K562 (cell line): ENCODE results near the gene WDR27. TPM values are rescaled to one million over a fixed set of nuclear protein-coding genes. Genes with fewer than 3 reads are reported as not detected.

Experiments used
- ATAC-seq: fragments of 200-7000 bp; cut with Tn5 transposase; 3 replicates; pipeline ENCODE4 v1.9.1; 2020; ENCODE audit warnings: moderate library complexity
- BruUV-seq: library from RNA; stranded (reverse); fragments of 400-500 nt; replicated peaks from 2 replicates; lab custom pipeline; 2021; lab: Mats Ljungman, UMichigan
- CTCF ChIA-PET: fragments of 300-600 bp; formaldehyde crosslinking; extraction: SDS; loops from one replicate; lab custom pipeline; 2021; ENCODE audit warnings: low intra/inter-chr PET ratio; lab: Yijun Ruan, JAX
- POLR2A ChIA-PET: fragments of 300-600, 350-650 bp; sonication (Branson Sonifier 250); formaldehyde crosslinking; extraction: SDS; loops from one replicate; lab custom pipeline; 2021; ENCODE audit warnings: antibody characterized with exemption, inconsistent platforms; lab: Yijun Ruan, JAX
- DNase-seq, 4 experiments: peaks; one replicate each; pipeline versions ENCODE4 v3.0.0 to v3.0.0-alpha.2; 2011 to 2018; ENCODE audit warnings: low spot score in 3 of 4, mixed read lengths in 3 of 4; ENCODE audit errors: extremely low read depth in 1 of 4
- FAIRE-seq: peaks from 2 replicates; lab custom pipeline; 2011; peaks lifted over from hg19 to GRCh38; lab: Jason Lieb, UNC
- H2AFZ ChIP-seq: 2 replicates; pipeline ENCODE4 v1.6.0; 2011; ENCODE audit warnings: low read depth, low read length, control low read depth, inconsistent platforms
- H3K27ac ChIP-seq: fragments of 200-600 bp; 3 replicates; pipeline ENCODE4 v1.8.0; 2011; ENCODE audit warnings: low read depth, mild to moderate bottlenecking, control low read depth, inconsistent platforms, low read length, moderate library complexity, mixed read lengths; ENCODE audit errors: extremely low read depth
- H3K27me3 ChIP-seq, 2 experiments: fragments of 300-600 bp in 1 of 2; 2 replicates in 1 of 2; 3 replicates in 1 of 2; pipeline versions ENCODE4 v1.6.0 to v1.8.0; 2011; ENCODE audit warnings: inconsistent platforms in 2 of 2, low read length in 2 of 2, mild to moderate bottlenecking in 1 of 2, mixed read lengths in 1 of 2, moderate library complexity in 1 of 2; ENCODE audit not compliant: control insufficient read depth in 2 of 2, insufficient read depth in 2 of 2
- H3K36me3 ChIP-seq: fragments of 300-600 bp; 3 replicates; pipeline ENCODE4 v1.8.0; 2011; ENCODE audit warnings: mild to moderate bottlenecking, low read length, inconsistent platforms; ENCODE audit not compliant: control insufficient read depth, insufficient read depth
- H3K4me1 ChIP-seq, 2 experiments: fragments of 200-600 bp in 1 of 2; replicated peaks in 1 of 2; 2 replicates in 1 of 2; 3 replicates in 1 of 2; pipeline versions ENCODE4 v1.5.1 to v1.8.0; 2011; ENCODE audit warnings: inconsistent platforms in 2 of 2, low read length in 2 of 2, mild to moderate bottlenecking in 1 of 2, mixed read lengths in 1 of 2, moderate library complexity in 1 of 2; ENCODE audit not compliant: control insufficient read depth in 2 of 2, insufficient read depth in 2 of 2
- H3K4me2 ChIP-seq: 2 replicates; pipeline ENCODE4 v1.6.1; 2011; ENCODE audit warnings: low read length, control low read depth, inconsistent platforms, mixed read lengths; ENCODE audit not compliant: insufficient read depth
- H3K4me3 ChIP-seq: fragments of 200-600 bp; sonication (generic), shearing (Covaris generic); 2 replicates; pipeline ENCODE4 v1.5.1; 2016; ENCODE audit warnings: control low read depth, inconsistent platforms
- H3K79me2 ChIP-seq: fragments of 200-600 bp; 3 replicates; pipeline ENCODE4 v1.8.0; 2011; ENCODE audit warnings: low read length, inconsistent platforms; ENCODE audit not compliant: control insufficient read depth, insufficient read depth
- H3K9ac ChIP-seq, 2 experiments: 2 replicates each; pipeline versions ENCODE4 v1.6.0 to v1.6.1; 2011; ENCODE audit warnings: low read depth in 2 of 2, low read length in 2 of 2, control low read depth in 1 of 2, inconsistent platforms in 1 of 2, mild to moderate bottlenecking in 1 of 2, mixed read lengths in 1 of 2; ENCODE audit not compliant: insufficient read depth in 1 of 2
- H3K9me1 ChIP-seq: one replicate; pipeline ENCODE4 v1.6.0; 2011; ENCODE audit warnings: inconsistent platforms, mild to moderate bottlenecking, low read length, moderate library complexity; ENCODE audit not compliant: control insufficient read depth, insufficient read depth
- H3K9me3 ChIP-seq: replicated peaks from 2 replicates; pipeline ENCODE4 v1.5.1; 2011; ENCODE audit warnings: low read depth, low read length, inconsistent platforms; ENCODE audit not compliant: control insufficient read depth, insufficient read depth
- H4K20me1 ChIP-seq: replicated peaks from 2 replicates; pipeline ENCODE4 v1.6.1; 2011; ENCODE audit warnings: low read length, inconsistent platforms, mixed read lengths; ENCODE audit not compliant: control insufficient read depth, insufficient read depth
- ARNT ChIP-seq, 2 experiments: fragments of 450-650 bp; IDR thresholded peaks; 2 replicates each; pipeline ENCODE4 v1.6.1; 2016; ENCODE audit warnings: mild to moderate bottlenecking in 1 of 2
- CBX1 ChIP-seq: sonication (generic); IDR thresholded peaks from 2 replicates; pipeline ENCODE4 v1.6.1; 2016; ENCODE audit warnings: antibody characterized with exemption, low read depth, mild to moderate bottlenecking
- FOXK1 ChIP-seq: sonication (generic); formaldehyde crosslinking; IDR thresholded peaks from 2 replicates; pipeline ENCODE4 v1.8.0; 2022; ENCODE audit warnings: missing genetic modification reagents, mild to moderate bottlenecking, borderline replicate concordance
- MED1 ChIP-seq: sonication (generic); formaldehyde crosslinking; IDR thresholded peaks from 2 replicates; pipeline ENCODE4 v1.8.1; 2023; ENCODE audit warnings: missing genetic modification reagents, borderline replicate concordance
- MTF1 ChIP-seq: fragments of 250-450 bp; sonication (Bioruptor Pico); IDR thresholded peaks from 2 replicates; pipeline ENCODE4 v1.9.0; 2021; ENCODE audit warnings: moderate library complexity, mild to moderate bottlenecking, inconsistent platforms, borderline replicate concordance
- NFRKB ChIP-seq: fragments of 450-650 bp; IDR thresholded peaks from 2 replicates; pipeline ENCODE4 v1.6.1; 2016; ENCODE audit warnings: low read depth
- NR2C1 ChIP-seq, 2 experiments: fragments of 450-650 bp; IDR thresholded peaks; 2 replicates each; pipeline ENCODE4 v1.6.1; 2017; ENCODE audit warnings: mild to moderate bottlenecking in 2 of 2, antibody characterized with exemption in 1 of 2, inconsistent platforms in 1 of 2, missing compliant biosample characterization in 1 of 2, missing genetic modification characterization in 1 of 2
- POLR2H ChIP-seq: IDR thresholded peaks from 2 replicates; pipeline ENCODE4 v1.6.1; 2016; ENCODE audit warnings: missing genetic modification characterization, low read depth, mild to moderate bottlenecking, control low read depth, missing compliant biosample characterization, moderate library complexity
- RHOXF2B ChIP-seq: fragments of 250-450 bp; sonication (Bioruptor Pico); conservative IDR thresholded peaks from 2 replicates; pipeline ENCODE4 v1.5.1; 2021
- SIN3A ChIP-seq, 2 experiments: fragments of 150-350 bp in 1 of 2; IDR thresholded peaks; 2 replicates each; pipeline ENCODE4 v1.6.1; 2011 to 2016; ENCODE audit warnings: borderline replicate concordance in 2 of 2, low read depth in 2 of 2, low read length in 2 of 2, mild to moderate bottlenecking in 2 of 2, moderate library complexity in 2 of 2; ENCODE audit not compliant: control insufficient read depth in 1 of 2
- SMARCA4 ChIP-seq: fragments of 450-650 bp; IDR thresholded peaks from 2 replicates; pipeline ENCODE4 v1.6.1; 2016
- TOE1 ChIP-seq, 2 experiments: fragments of 450-650 bp in 1 of 2; sonication (generic) in 1 of 2; formaldehyde crosslinking in 1 of 2; IDR thresholded peaks; 2 replicates each; pipeline versions ENCODE4 v1.7.1 to v1.8.0; 2016 to 2022; ENCODE audit warnings: borderline replicate concordance in 2 of 2, mild to moderate bottlenecking in 2 of 2, antibody characterized with exemption in 1 of 2, inconsistent platforms in 1 of 2, low read depth in 1 of 2, missing genetic modification reagents in 1 of 2, moderate library complexity in 1 of 2
- U2AF2 ChIP-seq: fragments of 200-400 bp; formaldehyde crosslinking; optimal IDR thresholded peaks from 2 replicates; pipeline ENCODE3; 2017; ENCODE audit warnings: low read depth, mild to moderate bottlenecking, low read length
- ZNF57 ChIP-seq: fragments of 450-650 bp; formaldehyde crosslinking; IDR thresholded peaks from 2 replicates; pipeline ENCODE4 v1.4.0; 2020; ENCODE audit warnings: mild to moderate bottlenecking, moderate library complexity
- WGBS: fragments of 100-300 bp; shearing (Covaris generic); methylation state at CpG from one replicate; pipeline ENCODE4 v1.1.6; 2016; ENCODE audit warnings: low coverage, mixed read lengths; ENCODE audit not compliant: insufficient coverage; ENCODE audit errors: missing lambda C conversion rate; 5-methylcytosine and 5-hydroxymethylcytosine counted together
- in situ Hi-C: fragments of 300-500 bp; cut with MboI; formaldehyde crosslinking; loops from 4 replicates; pipeline ENCODE4 v1.15.0; 2018; ENCODE audit warnings: inconsistent platforms, mixed read lengths
- intact Hi-C: fragments of 100-400 bp; cut with micrococcal nuclease; formaldehyde crosslinking; loops from 2 replicates; pipeline ENCODE4 v1.14.2; 2022
- polyA plus RNA-seq, 8 experiments: library from polyadenylated mRNA; depleted of rRNA in 4 of 8; stranded (reverse) in 5 of 8; unstranded in 3 of 8; fragments of >200 nt; fragmentation: Nextera tagmentation in 2 of 8; fragmentation: Illumina TruSeq in 1 of 8; extraction: Ambion mirVana in 2 of 8; extraction: Trizol in 1 of 8; gene quantifications; 2 replicates each; pipeline versions ENCODE4 v1.2.1 to v1.2.3, GENCODE V29; 2011 to 2014; ENCODE audit warnings: inconsistent platforms in 1 of 8, missing spikeins in 1 of 8
- total RNA-seq, 7 experiments: library from RNA; depleted of rRNA in 6 of 7; stranded (reverse); fragments of >200 nt in 6 of 7; fragmentation: Illumina TruSeq in 2 of 7; extraction: Trizol in 2 of 7; gene quantifications; 2 replicates each; pipeline versions ENCODE4 v1.2.1 to v1.2.3, GENCODE V29; 2011 to 2021; ENCODE audit warnings: low replicate concordance in 1 of 7
- TF ChIP-seq, protein P1 (sequence below): fragments of 250-450 bp; sonication (Bioruptor Pico); IDR thresholded peaks from 2 replicates; pipeline ENCODE4 v1.5.1; 2021; ENCODE audit warnings: mild to moderate bottlenecking

The WDR27 gene
- total and polyA plus RNA-seq, 9 of the 15 experiments (the other 6 are each of a cell fraction or from before 2014, with no cell fraction given) = 4.3 to 77.2 (median 22.7) TPM

DNA sequence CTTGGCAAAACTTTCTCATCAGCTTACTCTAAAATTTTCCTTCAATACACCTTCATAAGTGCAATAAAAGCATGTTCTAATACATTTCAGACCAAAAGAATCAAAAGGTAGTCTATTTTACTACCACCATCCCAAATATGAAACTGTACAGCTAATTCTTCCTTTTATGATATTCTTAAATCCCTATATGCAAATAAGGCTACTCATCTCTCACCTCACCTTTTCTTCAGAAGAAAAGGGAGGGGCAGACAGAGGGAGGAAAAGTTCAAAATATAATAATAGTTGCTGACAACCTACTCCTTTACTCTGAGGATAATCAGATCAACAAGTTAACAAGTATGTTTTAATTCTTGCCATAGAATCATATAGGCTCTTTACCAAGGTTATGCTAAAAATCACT, 7.5 kb upstream of the WDR27 start:
- no peaks in the 10 kb centered on the region for H3K27me3 ChIP-seq
- FAIRE-seq (no peak), DNase-seq (no peak), ATAC-seq (no peak)
- H3K79me2 ChIP-seq = peaks cover 23% of the 10 kb centered on the region
- no peak overlapping the region for H3K27ac ChIP-seq
- H3K9me1 ChIP-seq = no peaks in the 10 kb centered on the region
- H4K20me1 ChIP-seq = no peaks in the 10 kb centered on the region; the same call in 1 of the 2 replicates
- H3K4me1 ChIP-seq = peaks cover 0 to 6% of the 10 kb centered on the region in 2 experiments; a peak in 2 of 5 replicates
- BruUV-seq = no TSS peak
- no peak overlapping the region for H3K9ac ChIP-seq
- no peak for TF ChIP-seq FOXK1 (CRISPR knock-in tag)
- no peak for TF ChIP-seq NFRKB
- TF ChIP-seq CBX1 = no peak
- no peak overlapping the region for H3K4me2 ChIP-seq
- in situ Hi-C loops (no loop called here), intact Hi-C loops (no loop called here)
- ChIA-PET POLR2A (interaction anchor here (0.7 to 4.5 kb wide), 2 partner anchors 11 to 26 kb away, joined by 3 to 46 read pairs; no protein-coding TSS in a partner anchor), CTCF (no interaction called here)
- peaks cover 87% of the 10 kb centered on the region for H3K36me3 ChIP-seq
- H2AFZ ChIP-seq = no peak overlapping the region
- H3K4me3 ChIP-seq = no peak overlapping the region
- no peaks in the 10 kb centered on the region for H3K9me3 ChIP-seq

DNA sequence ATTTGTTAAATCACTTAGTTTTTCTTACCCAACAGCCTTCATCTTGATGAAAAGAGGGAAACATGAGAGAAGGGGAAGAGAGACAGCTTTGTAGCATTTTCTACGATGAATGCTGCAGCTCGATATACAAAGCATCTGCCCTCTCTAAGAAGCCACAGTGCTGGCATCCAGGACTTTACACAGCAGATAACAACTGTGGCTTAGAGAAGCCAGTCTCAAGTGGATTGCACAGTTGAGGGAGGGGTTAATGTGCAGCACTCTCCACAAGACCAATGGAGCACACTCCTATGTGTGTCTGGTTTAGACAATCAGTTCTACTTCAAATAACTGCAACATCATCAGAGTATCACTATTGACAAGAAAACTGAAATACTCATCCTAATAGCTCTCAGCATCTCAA, 5.9 kb upstream of the WDR27 start:
- Histone ChIP-seq H3K9ac (no peak overlapping the region), H3K36me3 (peaks cover 91% of the 10 kb centered on the region), H3K4me1 (peaks cover under 1 to 10% of the 10 kb centered on the region in 2 experiments; a peak in 3 of 5 replicates), H3K9me1 (no peaks in the 10 kb centered on the region), H3K4me2 (no peak overlapping the region), H3K27ac (no peak overlapping the region), H3K9me3 (no peaks in the 10 kb centered on the region), H3K4me3 (no peak overlapping the region), H4K20me1 (no peaks in the 10 kb centered on the region; the same call in none of the 2 replicates), H2AFZ (no peak overlapping the region), H3K27me3 (no peaks in the 10 kb centered on the region), H3K79me2 (peaks cover 38% of the 10 kb centered on the region)
- CTCF ChIA-PET = no interaction called here
- POLR2A ChIA-PET = interaction anchor here (1.4 to 4.5 kb wide), 2 partner anchors 13 to 44 kb away, joined by 6 to 46 read pairs; partner anchors contain the start of gene ERMARD
- FAIRE-seq = peak; percentile 65
- intact Hi-C loops (no loop called here), in situ Hi-C loops (no loop called here)
- peak; percentile 68 for ATAC-seq
- no TSS peak for BruUV-seq
- DNase-seq = peak in 2 of 4 experiments; percentile 34 to 35
- 46% methylated on average over 2 of the region's 2 CpGs for WGBS
- TF ChIP-seq ARNT (IDR thresholded peaks at IDR 0.05) = no peak
- TF ChIP-seq ZNF57 (CRISPR knock-in tag) = no peak
- no peak for TF ChIP-seq SIN3A (IDR thresholded peaks at IDR 0.05; ENCODE audit: borderline replicate concordance in 2 of 2, control insufficient read depth in 1 of 2, low read depth in 2 of 2, low read length in 2 of 2)
- TF ChIP-seq RHOXF2B (CRISPR knock-in tag) = no peak
- TF ChIP-seq NFRKB = no peak
- TF ChIP-seq MED1 (CRISPR knock-in tag) = no peak
- TF ChIP-seq, protein P1, sequence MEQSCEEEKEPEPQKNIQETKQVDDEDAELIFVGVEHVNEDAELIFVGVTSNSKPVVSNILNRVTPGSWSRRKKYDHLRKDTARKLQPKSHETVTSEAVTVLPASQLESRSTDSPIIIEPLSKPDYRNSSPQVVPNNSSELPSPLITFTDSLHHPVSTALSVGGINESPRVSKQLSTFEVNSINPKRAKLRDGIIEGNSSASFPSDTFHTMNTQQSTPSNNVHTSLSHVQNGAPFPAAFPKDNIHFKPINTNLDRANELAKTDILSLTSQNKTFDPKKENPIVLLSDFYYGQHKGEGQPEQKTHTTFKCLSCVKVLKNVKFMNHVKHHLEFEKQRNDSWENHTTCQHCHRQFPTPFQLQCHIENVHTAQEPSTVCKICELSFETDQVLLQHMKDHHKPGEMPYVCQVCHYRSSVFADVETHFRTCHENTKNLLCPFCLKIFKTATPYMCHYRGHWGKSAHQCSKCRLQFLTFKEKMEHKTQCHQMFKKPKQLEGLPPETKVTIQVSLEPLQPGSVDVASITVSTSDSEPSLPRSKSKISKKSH = no peak
- TF ChIP-seq U2AF2 = no peak
- no peak for TF ChIP-seq NR2C1 (IDR thresholded peaks at IDR 0.05)
- no peak for TF ChIP-seq NR2C1 (tag; IDR thresholded peaks at IDR 0.05)
- no peak for TF ChIP-seq POLR2H (tag)
- no peak for TF ChIP-seq SMARCA4
- no peak for TF ChIP-seq MTF1 (CRISPR knock-in tag)
- no peak for TF ChIP-seq TOE1 (IDR thresholded peaks at IDR 0.05; ENCODE audit: borderline replicate concordance)
- TF ChIP-seq TOE1 (CRISPR knock-in tag; IDR thresholded peaks at IDR 0.05; ENCODE audit: borderline replicate concordance, low read depth) = no peak
